Left ventricle myocardium inferior (tissue), 1 donor: ENCODE results near the gene LAPTM5. TPM values are rescaled to one million over a fixed set of nuclear protein-coding genes. Genes with fewer than 3 reads are reported as not detected.
"Not testable (repeated sequence)": the region's sequence is repeated elsewhere in the genome, so short reads cannot be mapped to it uniquely, and the experiment has no call there.

ENCODE experiments used
- DNase-seq: peaks from one replicate; pipeline ENCODE4 v3.0.0-alpha.2; 2020
- H3K27ac ChIP-seq: fragments of 200-600 bp; replicated peaks from 2 replicates; pipeline ENCODE4 v1.8.0; 2021
- H3K27me3 ChIP-seq: fragments of 200-600 bp; 2 replicates; pipeline ENCODE4 v1.8.0; 2021; ENCODE audit warnings: low read depth
- H3K36me3 ChIP-seq: fragments of 200-600 bp; 2 replicates; pipeline ENCODE4 v1.8.0; 2021
- H3K4me1 ChIP-seq: fragments of 200-600 bp; 2 replicates; pipeline ENCODE4 v1.8.0; 2021
- H3K4me3 ChIP-seq: fragments of 200-600 bp; 2 replicates; pipeline ENCODE4 v1.8.0; 2021; ENCODE audit warnings: mild to moderate bottlenecking, moderate library complexity
- H3K9me3 ChIP-seq: fragments of 200-600 bp; replicated peaks from 2 replicates; pipeline ENCODE4 v1.8.0; 2021
- CTCF ChIP-seq: fragments of 200-600 bp; IDR thresholded peaks from 2 replicates; pipeline ENCODE4 v1.8.0; 2021; ENCODE audit warnings: antibody characterized with exemption, mild to moderate bottlenecking, borderline replicate concordance
- intact Hi-C: fragments of 100-400 bp; cut with micrococcal nuclease; formaldehyde crosslinking; loops from one replicate; pipeline ENCODE4 v1.11.0; 2022
- total RNA-seq: library from RNA; stranded (reverse); fragmentation: NEBNext Ultra II Directional; extraction: Animal tissue kit (Norgen Biotek cat#: 25700); gene quantifications from one replicate; pipeline ENCODE4 v1.2.1, GENCODE V29; 2021
- donor health status: DM: no; HTN: yes; CAD: no; lungs with severe emphysema.

The LAPTM5 gene
- total RNA-seq, 1 donor from 2014 or later = 18.8 TPM

- no peak for DNase-seq
- Histone ChIP-seq H3K4me1 (peaks cover 23% of the 10 kb centered on the region), H3K9me3 (no peaks in the 10 kb centered on the region), H3K27ac (no peak overlapping the region), H3K36me3 (no peaks in the 10 kb centered on the region), H3K4me3 (no peak overlapping the region), H3K27me3 (peaks cover 20% of the 10 kb centered on the region)
- TF ChIP-seq CTCF = no peak
- intact Hi-C loops = no loop called here
These were observed 37.5 kb upstream of the LAPTM5 start for GRCh38 chr1:30795026-30795425.

- TF ChIP-seq CTCF = no peak
- H3K4me1 ChIP-seq = peaks cover 23% of the 10 kb centered on the region
These were observed 36.7 kb upstream of the LAPTM5 start for GRCh38 chr1:30794260-30794659.

GRCh38 chr1:30793209-30793608, 35.6 kb upstream of the LAPTM5 start:
- Histone ChIP-seq H3K4me3 (no peak overlapping the region), H3K4me1 (peaks cover 18% of the 10 kb centered on the region), H3K9me3 (no peaks in the 10 kb centered on the region), H3K36me3 (no peaks in the 10 kb centered on the region), H3K27me3 (peaks cover 33% of the 10 kb centered on the region), H3K27ac (no peak overlapping the region)
- no peak for DNase-seq
- intact Hi-C loops = no loop called here
- TF ChIP-seq CTCF = no peak

More at GRCh38 chr1:30794260-30794659, 36.7 kb upstream of the LAPTM5 start:
- H3K4me3 ChIP-seq = no peak overlapping the region
- DNase-seq = no peak
- no peak overlapping the region for H3K27ac ChIP-seq
- H3K36me3 ChIP-seq = no peaks in the 10 kb centered on the region
- no peaks in the 10 kb centered on the region for H3K9me3 ChIP-seq
- intact Hi-C loops = no loop called here
- peaks cover 25% of the 10 kb centered on the region for H3K27me3 ChIP-seq

DNA sequence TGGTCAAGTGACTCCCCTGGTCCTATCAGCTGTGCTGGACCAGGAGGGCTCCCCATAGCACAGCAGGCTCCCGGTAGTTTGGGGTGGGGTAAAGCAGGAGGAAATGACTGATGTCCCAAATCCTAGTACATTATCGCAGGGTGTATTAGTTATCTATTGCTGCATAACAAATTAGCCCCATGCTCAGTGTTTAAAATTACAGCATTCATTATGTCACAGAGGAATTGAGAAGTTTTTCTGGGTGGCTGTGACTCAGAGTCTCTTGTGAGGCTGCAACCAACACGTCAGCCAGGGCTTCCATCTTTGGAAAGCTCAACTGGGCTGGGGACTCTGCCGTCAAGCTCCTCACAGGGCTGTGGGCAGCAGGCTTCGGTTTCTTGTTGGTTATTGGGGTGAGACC, 34.3 kb upstream of the LAPTM5 start:
- intact Hi-C loops = no loop called here
- Histone ChIP-seq H3K4me3 (no peak overlapping the region), H3K36me3 (no peaks in the 10 kb centered on the region), H3K27me3 (peaks cover 33% of the 10 kb centered on the region), H3K9me3 (no peaks in the 10 kb centered on the region), H3K4me1 (peaks cover 13% of the 10 kb centered on the region), H3K27ac (no peak overlapping the region)
- no peak for TF ChIP-seq CTCF
- DNase-seq = no peak

GRCh38 chr1:30790850-30791778, 33.5 kb upstream of the LAPTM5 start:
- Histone ChIP-seq H3K4me1 (peaks cover 19% of the 10 kb centered on the region), H3K27ac (no peak overlapping the region), H3K27me3 (peaks cover 33% of the 10 kb centered on the region), H3K36me3 (no peaks in the 10 kb centered on the region), H3K9me3 (no peaks in the 10 kb centered on the region), H3K4me3 (no peak overlapping the region)
- intact Hi-C loops = no loop called here
- no peak for TF ChIP-seq CTCF
- DNase-seq = no peak

- H3K4me3 ChIP-seq, H3K9me3 ChIP-seq, H3K36me3 ChIP-seq, H3K27ac ChIP-seq, intact Hi-C loops, DNase-seq: not testable (repeated sequence)
- Histone ChIP-seq H3K27me3 (peaks cover 33% of the 10 kb centered on the region), H3K4me1 (peaks cover 19% of the 10 kb centered on the region)
These were observed 32.6 kb upstream of the LAPTM5 start for GRCh38 chr1:30790256-30790525.
